Colonic mucosa (tissue), 4 donors: ENCODE measurements around the gene TLDC2. TPM values are rescaled to one million over a fixed set of nuclear protein-coding genes. Genes with fewer than 3 reads are reported as not detected.

Experiments used
- DNase-seq: peaks from one replicate; pipeline ENCODE4 v3.0.0-alpha.2; 2020
- H3K27ac ChIP-seq: fragments of 200-600 bp; one replicate; pipeline ENCODE4 v1.8.0; 2021
- H3K27me3 ChIP-seq: fragments of 200-600 bp; one replicate; pipeline ENCODE4 v1.8.0; 2021
- H3K36me3 ChIP-seq: fragments of 200-600 bp; one replicate; pipeline ENCODE4 v1.8.0; 2021
- H3K4me1 ChIP-seq: fragments of 200-600 bp; one replicate; pipeline ENCODE4 v1.8.0; 2021; ENCODE audit warnings: mild to moderate bottlenecking
- H3K4me3 ChIP-seq: fragments of 200-600 bp; one replicate; pipeline ENCODE4 v1.8.0; 2021
- H3K9ac ChIP-seq, 2 donors: one replicate each; pipeline ENCODE4 v1.7.0; 2013; ENCODE audit warnings: control low read depth in 2 of 2, low read depth in 2 of 2, low read length in 2 of 2
- H3K9me3 ChIP-seq: fragments of 200-600 bp; one replicate; pipeline ENCODE4 v1.8.0; 2021
- intact Hi-C: fragments of 100-400 bp; cut with DNase I; formaldehyde crosslinking; loops from one replicate; pipeline ENCODE4 v1.14.1; 2022
- total RNA-seq, 2 donors: library from RNA; stranded (reverse); fragmentation: NEBNext Ultra II Directional in 1 of 2; extraction: Animal tissue kit (Norgen Biotek cat#: 25700) in 1 of 2; gene quantifications; one replicate each; pipeline ENCODE4 v1.2.1, GENCODE V29; 2021
- TF ChIP-seq, protein P1 (sequence below): fragments of 200-600 bp; IDR thresholded peaks from one replicate; pipeline ENCODE4 v1.8.0; 2022; ENCODE audit warnings: antibody characterized with exemption, mild to moderate bottlenecking
- donor health status: healthy.
- donor health status: DM: no; HTN: no; CAD: no.
- donor health status: DM: no; HTN: no; CAD: no.

The TLDC2 gene
- total RNA-seq, 2 donors from 2014 or later: 18.1 to 29.7 TPM

DNA sequence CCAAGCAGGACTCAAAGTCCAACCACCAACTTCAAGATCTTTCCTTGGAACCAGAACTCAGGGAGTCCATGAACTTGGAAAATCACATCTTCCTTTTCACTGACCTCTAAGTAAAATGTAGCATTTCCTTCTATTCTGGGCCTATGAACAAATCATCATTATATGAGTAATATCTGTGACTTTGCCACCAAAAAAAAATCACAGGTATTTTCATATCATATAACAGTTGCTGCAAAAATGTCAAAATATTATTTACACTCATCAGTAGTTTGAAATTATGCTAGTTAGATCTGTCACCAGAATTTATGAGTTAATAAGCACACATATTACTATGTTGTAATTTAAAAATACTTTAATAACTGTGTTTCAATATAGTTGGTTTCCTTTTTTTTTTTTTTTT, 27.3 kb upstream of the TLDC2 start:
- intact Hi-C loops: no loop called here
- H3K4me1 ChIP-seq: peaks cover 1% of the 10 kb centered on the region
- H3K9me3 ChIP-seq: no peaks in the 10 kb centered on the region

DNA sequence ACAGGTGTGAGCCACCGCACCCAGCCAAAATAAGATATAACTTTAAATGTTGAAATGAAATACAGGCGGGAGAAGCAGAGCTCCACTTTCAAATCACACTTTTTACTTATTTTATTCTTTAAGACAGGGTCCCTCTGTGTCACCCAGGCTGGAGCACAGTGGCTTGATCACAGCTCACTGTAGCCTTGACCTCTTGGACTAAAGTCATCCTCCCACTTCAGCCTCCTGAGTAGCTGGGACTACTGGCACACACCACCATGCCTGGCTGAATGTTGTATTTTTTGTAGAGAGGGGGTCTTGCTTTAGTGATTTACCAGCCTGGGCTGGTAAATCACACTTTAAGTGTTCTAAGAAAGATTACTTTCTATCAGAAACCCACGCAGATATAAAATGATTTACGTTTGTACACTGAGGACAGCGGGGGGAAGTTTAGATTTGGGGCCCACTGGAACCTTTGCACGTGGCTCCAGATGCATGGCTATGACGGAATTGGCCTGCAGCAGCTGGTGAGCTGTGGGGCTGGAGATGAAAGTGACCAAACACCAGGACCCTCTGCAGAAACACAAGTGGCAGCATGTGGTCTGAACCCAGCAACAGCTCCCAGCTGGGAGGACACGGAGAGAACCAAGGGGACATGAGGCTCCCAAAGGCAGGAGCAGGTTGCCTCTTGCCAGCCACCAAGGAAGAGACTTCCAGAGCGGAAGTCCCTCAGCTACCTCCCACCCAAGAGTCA, 26.4 kb upstream of the TLDC2 start:
- Histone ChIP-seq H3K4me1 (peaks cover 4% of the 10 kb centered on the region), H3K9ac (no peak overlapping the region), H3K9me3 (no peaks in the 10 kb centered on the region), H3K36me3 (no peaks in the 10 kb centered on the region), H3K27me3 (no peaks in the 10 kb centered on the region), H3K27ac (no peak overlapping the region), H3K4me3 (no peak overlapping the region)
- TF ChIP-seq, protein P1, sequence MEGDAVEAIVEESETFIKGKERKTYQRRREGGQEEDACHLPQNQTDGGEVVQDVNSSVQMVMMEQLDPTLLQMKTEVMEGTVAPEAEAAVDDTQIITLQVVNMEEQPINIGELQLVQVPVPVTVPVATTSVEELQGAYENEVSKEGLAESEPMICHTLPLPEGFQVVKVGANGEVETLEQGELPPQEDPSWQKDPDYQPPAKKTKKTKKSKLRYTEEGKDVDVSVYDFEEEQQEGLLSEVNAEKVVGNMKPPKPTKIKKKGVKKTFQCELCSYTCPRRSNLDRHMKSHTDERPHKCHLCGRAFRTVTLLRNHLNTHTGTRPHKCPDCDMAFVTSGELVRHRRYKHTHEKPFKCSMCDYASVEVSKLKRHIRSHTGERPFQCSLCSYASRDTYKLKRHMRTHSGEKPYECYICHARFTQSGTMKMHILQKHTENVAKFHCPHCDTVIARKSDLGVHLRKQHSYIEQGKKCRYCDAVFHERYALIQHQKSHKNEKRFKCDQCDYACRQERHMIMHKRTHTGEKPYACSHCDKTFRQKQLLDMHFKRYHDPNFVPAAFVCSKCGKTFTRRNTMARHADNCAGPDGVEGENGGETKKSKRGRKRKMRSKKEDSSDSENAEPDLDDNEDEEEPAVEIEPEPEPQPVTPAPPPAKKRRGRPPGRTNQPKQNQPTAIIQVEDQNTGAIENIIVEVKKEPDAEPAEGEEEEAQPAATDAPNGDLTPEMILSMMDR: no peak
- intact Hi-C loops: no loop called here
- no peak for DNase-seq

More for the DNA sequence above, 27.3 kb upstream of the TLDC2 start:
- Histone ChIP-seq H3K27ac (peak overlapping the region; percentile 73), H3K9ac (peak overlapping the region in 1 of 2 donors; percentile 43), H3K36me3 (no peaks in the 10 kb centered on the region), H3K4me3 (no peak overlapping the region), H3K27me3 (no peaks in the 10 kb centered on the region)
- TF ChIP-seq, protein P1: no peak
- DNase-seq: no peak

DNA sequence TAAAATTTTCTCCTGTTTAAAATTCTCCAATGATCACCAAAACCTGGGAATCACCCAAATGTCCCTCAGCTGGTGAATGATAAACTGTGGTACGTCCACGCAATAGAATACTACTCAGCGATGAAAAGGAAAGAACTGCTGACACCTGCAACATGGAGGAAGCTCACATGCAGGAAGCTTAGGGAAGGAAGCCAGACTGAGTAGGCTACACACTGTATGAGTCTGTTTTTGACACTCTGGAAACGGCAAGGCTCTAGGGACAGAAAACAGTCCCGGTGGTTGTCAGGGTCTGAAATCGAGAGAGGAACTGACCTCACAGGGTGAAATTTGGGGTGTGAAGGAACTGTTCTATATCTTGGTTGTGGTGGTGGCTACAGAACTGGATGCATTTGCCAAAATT, 25.2 kb upstream of the TLDC2 start:
- TF ChIP-seq, protein P1: no peak
- Histone ChIP-seq H3K4me3 (no peak overlapping the region), H3K36me3 (no peaks in the 10 kb centered on the region), H3K4me1 (peaks cover 4% of the 10 kb centered on the region), H3K9me3 (no peaks in the 10 kb centered on the region), H3K27me3 (no peaks in the 10 kb centered on the region), H3K27ac (no peak overlapping the region), H3K9ac (no peak overlapping the region)
- no peak for DNase-seq
- intact Hi-C loops: no loop called here

DNA sequence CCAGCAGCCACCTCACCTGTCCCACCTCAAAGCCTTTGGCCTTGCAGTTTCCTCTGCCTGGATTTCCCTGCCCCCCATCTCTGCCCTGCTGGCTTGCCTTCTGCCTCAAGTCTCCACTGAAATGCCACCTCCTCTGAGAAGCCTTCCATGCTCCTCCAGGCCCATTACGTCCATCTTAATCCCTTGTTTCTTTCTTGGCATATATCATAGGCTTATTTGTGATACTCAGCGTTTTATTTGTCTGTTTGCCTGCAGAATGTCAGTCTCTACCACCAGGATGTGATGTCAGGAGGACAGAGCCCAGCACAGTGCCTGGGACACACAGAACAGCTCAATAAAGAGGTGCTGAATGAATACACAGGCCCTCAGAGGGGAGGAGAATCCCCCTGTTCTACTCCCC, 24.4 kb upstream of the TLDC2 start:
- no peaks in the 10 kb centered on the region for H3K9me3 ChIP-seq
- H3K9ac ChIP-seq: peak overlapping the region in 1 of 2 donors; percentile 50
- H3K27me3 ChIP-seq: no peaks in the 10 kb centered on the region
- H3K4me3 ChIP-seq: no peak overlapping the region
- intact Hi-C loops: no loop called here
- H3K36me3 ChIP-seq: no peaks in the 10 kb centered on the region
- H3K4me1 ChIP-seq: peaks cover 4% of the 10 kb centered on the region
- TF ChIP-seq, protein P1: no peak
- no peak for DNase-seq
- peak overlapping the region; percentile 56 for H3K27ac ChIP-seq

DNA sequence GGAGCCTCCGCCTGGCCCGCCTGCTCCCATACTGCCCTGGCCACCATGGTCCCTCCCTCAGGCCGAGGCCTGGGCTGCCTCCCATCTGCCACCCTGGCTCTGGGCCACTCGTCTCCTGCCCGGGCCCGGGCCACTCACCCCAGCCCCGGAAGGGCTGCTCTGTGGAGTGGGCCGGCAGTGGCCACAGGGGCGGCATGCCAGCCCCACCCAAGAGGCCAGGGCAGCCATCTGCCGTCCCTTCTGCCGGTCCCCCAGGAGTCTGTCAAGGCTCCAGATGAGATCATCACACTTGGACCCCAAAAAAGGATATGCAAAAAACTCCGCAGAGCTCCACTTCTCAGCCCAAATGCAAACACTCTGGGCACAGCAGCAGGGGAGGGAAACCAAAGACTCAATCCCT, 23.8 kb upstream of the TLDC2 start:
- Histone ChIP-seq H3K4me3 (no peak overlapping the region), H3K36me3 (no peaks in the 10 kb centered on the region), H3K9me3 (no peaks in the 10 kb centered on the region), H3K4me1 (peaks cover 7% of the 10 kb centered on the region), H3K27me3 (no peaks in the 10 kb centered on the region), H3K27ac (peak overlapping the region; percentile 56), H3K9ac (peak overlapping the region in 1 of 2 donors; percentile 50)
- intact Hi-C loops: no loop called here
- DNase-seq: no peak
- TF ChIP-seq, protein P1: no peak
